GM21367 (cell line): ENCODE results near the gene SETD7.

ENCODE experiments used
- ATAC-seq: cut with Tn5 transposase; IDR thresholded peaks from one replicate; pipeline ENCODE4 v1.9.1; 2021; ENCODE audit not compliant: unreplicated experiment

The SETD7 gene

GRCh38 chr4:139552517-139553307 is 3.3 kb downstream of the SETD7 start:
- ATAC-seq, result no peak

GRCh38 chr4:139550724-139551429 is 5.1 kb downstream of the SETD7 start:
- ATAC-seq, result no peak

GRCh38 chr4:139547979-139548378 is 8.0 kb downstream of the SETD7 start:
- ATAC-seq, result no peak

- ATAC-seq, result no peak
Measured at GRCh38 chr4:139540632-139541031, 15.4 kb downstream of the SETD7 start.

GRCh38 chr4:139540161-139540560 is 15.9 kb downstream of the SETD7 start:
- ATAC-seq, result no peak

- ATAC-seq, result no peak
Measured at GRCh38 chr4:139537292-139537691, 18.7 kb downstream of the SETD7 start.

- ATAC-seq, result no peak
Measured at GRCh38 chr4:139535871-139536234, 20.2 kb downstream of the SETD7 start.

DNA sequence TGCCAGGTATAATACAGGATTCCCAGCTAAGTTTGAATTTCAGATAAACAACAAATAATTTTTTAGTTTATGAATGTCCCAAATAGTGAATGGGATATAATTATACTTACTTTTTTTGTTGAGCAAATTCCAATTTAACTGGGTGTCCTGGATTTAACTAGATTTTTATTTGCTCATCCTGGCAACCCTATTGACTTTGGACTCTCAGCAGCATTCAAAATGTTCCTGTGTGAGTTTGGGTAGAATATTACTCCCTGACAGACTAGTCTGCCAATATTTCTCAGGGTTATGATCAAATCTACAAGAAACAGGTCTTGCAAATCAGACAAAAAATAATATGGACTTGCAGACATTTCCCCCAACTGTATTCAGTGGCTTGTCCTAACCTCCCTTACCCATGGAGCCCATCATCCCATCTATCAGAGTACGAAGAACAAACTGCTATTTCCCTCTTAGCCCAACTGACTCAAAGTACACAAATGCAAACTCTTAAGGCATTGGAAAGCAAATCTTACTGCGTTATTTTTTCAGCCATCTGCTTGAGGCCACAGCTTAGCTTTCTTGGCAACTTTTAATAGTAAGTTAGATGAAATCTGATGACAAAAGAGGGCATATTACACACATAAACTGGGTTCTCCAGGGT is 20.7 kb downstream of the SETD7 start:
- no peak for ATAC-seq

DNA sequence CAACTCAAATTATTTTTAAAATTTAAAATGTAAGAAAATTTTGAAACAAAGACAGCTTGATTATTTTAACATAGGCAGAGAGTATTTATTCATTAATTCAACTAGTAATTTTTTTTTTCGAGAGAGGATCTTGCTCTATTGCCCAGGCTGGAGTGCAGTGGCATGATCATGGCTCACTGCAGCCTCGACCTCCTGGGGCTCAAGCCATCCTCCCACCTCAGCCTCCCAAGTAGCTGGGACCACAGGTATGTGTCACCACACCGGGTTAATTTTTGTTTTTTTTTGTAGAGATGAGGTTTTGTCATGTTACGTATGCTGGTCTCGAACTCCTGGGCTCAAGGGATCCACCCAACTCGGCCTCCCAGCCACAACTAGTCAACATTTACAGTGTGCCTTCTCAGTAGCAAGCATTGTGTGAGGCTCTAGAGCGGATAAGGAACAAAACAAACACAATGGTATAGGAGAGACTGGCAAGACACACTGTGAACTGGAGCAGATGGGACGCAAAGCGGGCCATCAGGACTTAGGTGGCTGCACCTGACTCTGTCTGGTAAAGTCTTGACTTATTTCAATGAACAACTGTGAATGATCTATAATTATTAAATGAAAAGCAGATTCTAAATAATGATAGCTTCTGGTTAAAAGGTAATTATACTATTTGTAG is 21.6 kb downstream of the SETD7 start:
- no peak for ATAC-seq

DNA sequence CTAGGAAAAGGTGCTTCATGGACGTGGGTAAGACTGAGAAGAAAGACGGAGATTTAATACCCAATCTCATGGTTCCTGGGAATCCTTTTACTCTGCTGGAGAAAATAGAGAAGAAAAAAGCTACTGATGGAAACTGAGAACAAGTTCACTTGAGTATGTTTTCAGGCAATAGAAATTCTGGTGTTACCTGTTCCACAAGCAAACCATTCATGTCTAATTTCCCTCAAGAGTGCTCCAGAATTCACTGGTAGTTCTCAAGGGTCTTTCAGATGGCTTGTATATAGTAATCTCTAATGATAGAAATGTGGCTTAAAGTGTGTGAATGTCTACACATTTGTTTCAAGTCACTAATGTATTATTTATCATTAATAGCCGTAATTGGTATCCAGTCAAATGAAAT is 22.5 kb downstream of the SETD7 start:
- no peak for ATAC-seq

DNA sequence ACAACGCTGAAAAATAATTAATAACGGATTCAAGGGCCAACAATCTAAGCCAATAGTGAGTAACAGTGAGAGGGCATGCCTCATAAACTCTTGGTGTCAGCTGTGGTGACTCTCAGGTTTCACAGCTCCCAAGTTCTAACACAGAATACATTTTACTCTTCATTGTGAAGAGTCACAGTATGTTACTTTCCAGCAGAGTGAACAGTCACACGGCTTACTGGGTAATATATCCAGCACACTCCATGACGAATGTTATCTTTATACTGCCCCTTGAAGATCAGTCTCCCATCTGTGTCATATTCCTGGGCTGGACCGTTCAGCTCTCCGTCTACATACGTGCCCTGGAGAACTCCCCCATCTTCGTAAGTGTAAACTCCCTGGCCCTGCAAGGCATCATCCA is 23.1 kb downstream of the SETD7 start:
- ATAC-seq, result no peak

- peak; percentile 58 for ATAC-seq
Measured at GRCh38 chr4:139530833-139531427, 25.1 kb downstream of the SETD7 start.

- ATAC-seq, result no peak
Measured at GRCh38 chr4:139528377-139529005, 27.5 kb downstream of the SETD7 start.

- no peak for ATAC-seq
Measured at GRCh38 chr4:139526928-139527327, 29.1 kb downstream of the SETD7 start.

GRCh38 chr4:139525414-139525813 is 30.6 kb downstream of the SETD7 start:
- ATAC-seq, result no peak

DNA sequence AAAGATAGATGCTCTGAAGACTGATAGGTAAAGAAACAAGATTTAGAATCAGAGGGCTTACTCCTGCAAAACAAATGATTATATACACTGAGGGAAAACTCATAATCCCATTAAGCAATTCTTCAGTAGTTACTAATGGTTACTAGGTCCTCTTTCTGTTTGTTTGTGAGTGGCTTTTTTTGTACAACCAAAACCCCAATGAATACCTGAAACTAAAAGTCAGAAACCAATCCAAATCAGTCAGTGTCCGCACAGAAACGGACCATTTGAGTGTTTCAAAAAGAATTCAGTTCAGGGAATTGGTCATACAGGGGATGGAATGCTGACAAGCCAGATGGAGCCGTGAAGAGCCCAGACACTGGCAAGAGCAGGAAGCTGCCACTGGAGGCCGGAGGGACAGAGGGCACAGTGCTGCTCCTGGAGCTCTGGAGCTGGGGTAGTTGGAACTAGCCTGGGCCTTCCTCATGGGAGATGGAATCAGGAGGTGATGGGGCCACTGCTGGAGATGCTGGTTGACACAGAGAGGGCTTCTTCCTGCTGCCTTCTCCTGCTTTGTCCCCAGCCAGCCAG is 31.9 kb downstream of the SETD7 start:
- ATAC-seq, result no peak

- no peak for ATAC-seq
Measured at GRCh38 chr4:139523076-139523475, 32.9 kb downstream of the SETD7 start.

GRCh38 chr4:139522457-139522856 is 33.6 kb downstream of the SETD7 start:
- ATAC-seq, result no peak

DNA sequence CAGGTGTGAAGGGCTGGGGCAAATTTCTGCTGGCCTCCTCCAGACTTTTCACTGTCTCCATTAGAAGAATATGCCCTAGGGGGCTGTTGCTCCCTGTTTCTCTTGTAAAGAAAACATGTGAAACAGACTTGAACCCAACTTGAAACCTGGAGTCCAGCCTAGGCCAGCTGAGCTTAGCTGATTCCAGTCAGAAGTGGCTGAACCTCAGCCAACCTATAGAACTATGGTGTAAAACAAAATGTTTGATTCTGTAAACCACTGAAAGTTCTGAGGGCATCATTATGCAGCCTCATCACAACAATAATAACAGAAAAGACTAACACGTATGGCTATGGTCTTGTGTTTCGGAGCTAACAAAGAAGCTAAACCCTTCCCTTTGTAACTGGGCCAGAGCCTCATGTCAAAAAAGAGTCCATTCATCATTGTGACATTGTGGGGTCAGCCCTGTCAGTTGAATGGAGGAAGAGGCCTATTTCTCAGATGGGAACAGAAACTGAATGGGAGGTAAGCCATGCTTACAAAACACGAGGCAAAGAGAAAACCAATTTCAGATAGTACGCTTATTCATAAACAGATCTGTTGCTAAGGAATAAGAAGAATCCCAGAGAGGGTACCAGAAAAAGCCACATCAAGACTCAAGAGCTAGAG is 34.1 kb downstream of the SETD7 start:
- ATAC-seq, result no peak

DNA sequence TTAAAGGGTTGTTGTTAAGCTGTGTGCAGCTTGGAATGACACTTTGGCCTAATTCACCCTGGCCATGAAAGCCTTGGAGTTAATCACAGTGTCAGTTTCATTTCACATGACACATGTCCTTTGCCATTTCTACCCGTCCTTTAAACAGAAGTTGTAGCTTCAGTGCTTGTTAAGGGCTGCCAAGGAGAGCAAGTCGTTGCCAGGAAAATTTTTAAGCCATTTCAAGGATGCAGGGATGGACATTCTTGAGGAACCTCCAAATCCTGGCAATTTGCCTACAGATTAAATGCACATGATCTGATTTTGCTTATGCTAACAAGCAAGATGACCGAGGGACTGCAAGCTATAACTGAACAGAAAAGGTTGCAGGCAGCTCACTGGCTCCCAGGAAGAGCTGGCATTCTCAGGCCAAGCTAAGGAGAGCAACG is 40.5 kb downstream of the SETD7 start:
- no peak for ATAC-seq
